Transverse colon (tissue), 4 donors: ENCODE measurements around the gene GALNT12. TPM values are rescaled to one million over a fixed set of nuclear protein-coding genes. Genes with fewer than 3 reads are reported as not detected.
A peak's percentile ranks its signal among the peaks of the same experiment; 100 is the strongest.

Experiments used
- DNase-seq: peaks from one replicate; pipeline ENCODE4 v3.0.0-alpha.2; 2019
- H3K27ac ChIP-seq, 4 donors: fragments of 200-600 bp; sonication (generic); 2 replicates each; pipeline ENCODE4 v1.5.1; 2016 to 2018; ENCODE audit warnings: inconsistent platforms in 4 of 4
- H3K27me3 ChIP-seq: fragments of 200-600 bp; sonication (generic); 2 replicates; pipeline ENCODE4 v1.5.1; 2017; ENCODE audit warnings: inconsistent platforms
- H3K36me3 ChIP-seq, 4 donors: fragments of 200-600 bp; sonication (generic); 2 replicates each; pipeline ENCODE4 v1.5.1; 2017 to 2019; ENCODE audit warnings: inconsistent platforms in 4 of 4
- H3K4me1 ChIP-seq, 4 donors: fragments of 200-600 bp; sonication (generic); 2 replicates each; pipeline ENCODE4 v1.5.1; 2017 to 2020; ENCODE audit warnings: inconsistent platforms in 4 of 4
- H3K4me3 ChIP-seq, 4 donors: fragments of 200-600 bp; sonication (generic); 1 replicate in 1 of 4; 2 replicates in 3 of 4; pipeline versions ENCODE4 v1.5.1 to v1.6.1; 2017 to 2019; ENCODE audit warnings: inconsistent platforms in 4 of 4
- H3K9me3 ChIP-seq, 2 donors: fragments of 200-600 bp; sonication (generic); 2 replicates each; pipeline ENCODE4 v1.5.1; 2017 to 2019; ENCODE audit warnings: inconsistent platforms in 2 of 2
- EP300 ChIP-seq: sonication (generic); formaldehyde crosslinking; IDR thresholded peaks from one replicate; pipeline ENCODE4 v1.6.1; 2017; ENCODE audit warnings: antibody characterized with exemption, low read depth
- POLR2A ChIP-seq: fragments of 450-650 bp; IDR thresholded peaks from one replicate; pipeline ENCODE4 v1.6.1; 2016; ENCODE audit warnings: antibody characterized with exemption, mild to moderate bottlenecking, moderate library complexity
- POLR2AphosphoS5 ChIP-seq, 3 donors: sonication (generic); formaldehyde crosslinking; IDR thresholded peaks; one replicate each; pipeline ENCODE4 v1.6.1; 2016; ENCODE audit warnings: antibody characterized with exemption in 3 of 3
- WGBS, 2 donors: methylation state at CpG; one replicate each; pipeline ENCODE4 v1.1.5; 2018; ENCODE audit warnings: low coverage in 1 of 2; 5-methylcytosine and 5-hydroxymethylcytosine counted together
- in situ Hi-C, 4 donors: fragments of 200-750 bp; cut with MboI; loops; one replicate each; pipeline versions ENCODE4 v1.15.0 to v1.15.1; 2017; ENCODE audit warnings: low sequenced_read_pairs in 3 of 4, low pct_ligation_motif_present in 1 of 4, low pct_unique_long_range_greater_than_20kb in 1 of 4
- intact Hi-C: fragments of 100-400 bp; cut with DNase I; formaldehyde crosslinking; loops from one replicate; pipeline ENCODE4 v1.15.1; 2023; ENCODE audit warnings: low total_unique reads
- total RNA-seq, 4 donors: library from RNA; depleted of rRNA; stranded (reverse); fragments of >200 nt; gene quantifications; one replicate each; pipeline ENCODE4 v1.1.0, GENCODE V29; 2016
- TF ChIP-seq, protein P1 (sequence below), 5 experiments: fragments of 200-600 bp in 3 of 5; fragments of 450-650 bp in 2 of 5; sonication (generic) in 3 of 5; IDR thresholded peaks; 1 replicate in 2 of 5; 2 replicates in 3 of 5; pipeline ENCODE4 v1.5.1; 2016 to 2017; ENCODE audit warnings: antibody characterized with exemption in 5 of 5, inconsistent platforms in 3 of 5, mild to moderate bottlenecking in 2 of 5, moderate library complexity in 1 of 5

The GALNT12 gene
- total RNA-seq, 4 donors from 2014 or later: 79.7 to 174 (median 120) TPM

DNA sequence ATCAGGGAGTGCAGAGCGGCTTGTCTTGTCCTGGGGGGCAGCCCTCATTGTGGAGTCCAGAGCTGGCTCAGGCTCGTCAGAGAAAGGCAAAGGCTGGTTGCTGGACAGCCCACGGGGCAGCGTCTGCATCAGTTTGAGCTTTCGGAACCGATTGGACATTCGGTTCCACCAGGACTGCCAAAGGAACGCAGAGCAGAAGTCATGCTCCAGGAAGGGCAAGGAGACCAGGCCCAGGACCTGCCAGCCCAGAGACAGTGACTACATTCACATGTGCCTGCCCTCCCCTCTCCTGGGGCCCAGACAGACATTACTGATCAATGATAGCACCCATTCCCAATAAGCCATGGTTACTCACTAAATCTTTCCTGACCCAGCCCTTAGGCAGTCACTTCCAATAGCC is 29.2 kb upstream of the GALNT12 start:
- Histone ChIP-seq H3K27ac (no peak overlapping the region), H3K27me3 (no peaks in the 10 kb centered on the region), H3K4me1 (peaks cover 0 to 11% (median 5%) of the 10 kb centered on the region in 4 donors), H3K9me3 (no peaks in the 10 kb centered on the region), H3K4me3 (no peak overlapping the region), H3K36me3 (peaks cover 0 to 1% (median 0%) of the 10 kb centered on the region in 4 donors)
- WGBS, 2 donors: 95% methylated on average over 8 of the region's 8 CpGs; no CpG with 5 or more reads in 1 of the 2 donors
- no peak for DNase-seq
- TF ChIP-seq, protein P1, sequence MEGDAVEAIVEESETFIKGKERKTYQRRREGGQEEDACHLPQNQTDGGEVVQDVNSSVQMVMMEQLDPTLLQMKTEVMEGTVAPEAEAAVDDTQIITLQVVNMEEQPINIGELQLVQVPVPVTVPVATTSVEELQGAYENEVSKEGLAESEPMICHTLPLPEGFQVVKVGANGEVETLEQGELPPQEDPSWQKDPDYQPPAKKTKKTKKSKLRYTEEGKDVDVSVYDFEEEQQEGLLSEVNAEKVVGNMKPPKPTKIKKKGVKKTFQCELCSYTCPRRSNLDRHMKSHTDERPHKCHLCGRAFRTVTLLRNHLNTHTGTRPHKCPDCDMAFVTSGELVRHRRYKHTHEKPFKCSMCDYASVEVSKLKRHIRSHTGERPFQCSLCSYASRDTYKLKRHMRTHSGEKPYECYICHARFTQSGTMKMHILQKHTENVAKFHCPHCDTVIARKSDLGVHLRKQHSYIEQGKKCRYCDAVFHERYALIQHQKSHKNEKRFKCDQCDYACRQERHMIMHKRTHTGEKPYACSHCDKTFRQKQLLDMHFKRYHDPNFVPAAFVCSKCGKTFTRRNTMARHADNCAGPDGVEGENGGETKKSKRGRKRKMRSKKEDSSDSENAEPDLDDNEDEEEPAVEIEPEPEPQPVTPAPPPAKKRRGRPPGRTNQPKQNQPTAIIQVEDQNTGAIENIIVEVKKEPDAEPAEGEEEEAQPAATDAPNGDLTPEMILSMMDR (IDR thresholded peaks at IDR 0.05): no peak
- TF ChIP-seq EP300: no peak
- TF ChIP-seq POLR2AphosphoS5 (IDR thresholded peaks at IDR 0.05): no peak
- TF ChIP-seq POLR2A: no peak
- in situ Hi-C loops (loop anchor here (10.0 to 25.0 kb wide), 3 partner anchors 453 to 466 kb away; no protein-coding TSS in a partner anchor), intact Hi-C loops (loop anchor here (10.0 kb wide), 1 partner anchor 463 kb away; no protein-coding TSS in a partner anchor)

DNA sequence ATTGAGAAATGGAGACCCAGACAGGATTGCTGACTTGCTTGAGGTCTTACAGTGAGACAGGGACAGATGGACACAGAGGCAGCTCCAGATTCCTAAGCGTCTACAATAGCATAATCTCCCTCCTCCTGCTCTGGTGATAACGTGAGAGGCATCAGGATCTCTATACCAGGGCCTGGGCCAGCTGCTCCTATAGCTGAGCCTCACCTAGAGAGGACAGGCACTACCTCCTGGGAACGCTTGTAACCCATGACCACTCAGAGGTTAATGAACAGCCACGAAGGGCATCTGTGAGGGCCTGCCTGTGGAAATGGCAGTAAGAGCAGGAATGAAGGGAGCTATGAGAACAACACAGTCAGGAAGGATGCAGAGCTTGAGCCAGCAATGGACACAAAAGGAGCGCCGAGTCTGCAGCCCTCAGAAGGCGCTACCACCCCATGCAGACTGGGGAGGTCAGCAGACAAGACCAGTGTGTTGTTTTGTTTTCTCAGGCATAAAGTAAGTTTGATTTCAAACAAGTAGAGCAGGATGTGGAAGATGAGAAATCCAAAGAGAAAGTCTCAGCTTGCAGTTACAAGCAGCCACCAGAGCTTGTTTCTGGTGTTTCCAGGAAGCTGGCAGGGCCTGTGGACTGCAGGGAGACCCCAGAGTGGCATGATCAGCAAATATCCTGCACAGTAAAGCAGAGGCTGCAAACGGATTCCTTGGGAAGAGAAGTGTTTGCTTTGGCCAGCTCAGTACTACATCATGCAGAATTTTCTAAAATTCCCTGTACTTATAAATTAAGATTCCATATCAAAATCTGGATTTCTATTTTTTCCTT is 28.5 kb upstream of the GALNT12 start:
- intact Hi-C loops: loop anchor here (10.0 kb wide), 1 partner anchor 464 kb away; no protein-coding TSS in a partner anchor
- peak overlapping the region in 1 of 4 donors; percentile 31 for H3K27ac ChIP-seq
- WGBS, 2 donors: 43 to 77% methylated on average over 1 to 8 of the region's 8 CpGs

GRCh38 chr9:98780059-98780749 is 27.3 kb upstream of the GALNT12 start:
- TF ChIP-seq POLR2AphosphoS5 (IDR thresholded peaks at IDR 0.05) (no peak), POLR2A (no peak), EP300 (no peak)
- TF ChIP-seq, protein P1 (IDR thresholded peaks at IDR 0.05): no peak
- WGBS, 2 donors: 61 to 95% methylated on average over 2 to 11 of the region's 11 CpGs
- Histone ChIP-seq H3K27me3 (no peaks in the 10 kb centered on the region), H3K4me3 (no peak overlapping the region), H3K36me3 (peaks cover 0 to 4% (median 0%) of the 10 kb centered on the region in 4 donors), H3K27ac (no peak overlapping the region), H3K4me1 (peaks cover 0 to 11% (median 5%) of the 10 kb centered on the region in 4 donors), H3K9me3 (no peaks in the 10 kb centered on the region)
- in situ Hi-C loops: loop anchor here in 1 of 4 donors (25.0 kb wide), 1 partner anchor 468 kb away; no protein-coding TSS in a partner anchor
- intact Hi-C loops: no loop called here
- DNase-seq: no peak

More for the DNA sequence above, 28.5 kb upstream of the GALNT12 start:
- Histone ChIP-seq H3K4me1 (peaks cover 0 to 11% (median 5%) of the 10 kb centered on the region in 4 donors), H3K9me3 (no peaks in the 10 kb centered on the region), H3K27me3 (no peaks in the 10 kb centered on the region), H3K4me3 (no peak overlapping the region), H3K36me3 (peaks cover 0 to 4% (median 0%) of the 10 kb centered on the region in 4 donors)
- in situ Hi-C loops: loop anchor here (10.0 to 25.0 kb wide), 3 partner anchors 454 to 467 kb away; no protein-coding TSS in a partner anchor
- TF ChIP-seq, protein P1 (IDR thresholded peaks at IDR 0.05): no peak
- no peak for TF ChIP-seq EP300
- no peak for TF ChIP-seq POLR2AphosphoS5 (IDR thresholded peaks at IDR 0.05)
- TF ChIP-seq POLR2A: no peak
- DNase-seq: no peak
